ENCODE measurements around the gene CHDH. TPM values are rescaled to one million over a fixed set of nuclear protein-coding genes. Genes with fewer than 3 reads are reported as not detected.

CHDH gene
- total RNA-seq, 4 donors from 2014 or later, result 36.5 to 114 (median 53.7) TPM

GRCh38 chr3:53884623-53885022, 38.4 kb upstream of the CHDH start:
- in situ Hi-C loops (cut with MboI; ENCODE audit: low pct_ligation_motif_present in 1 of 4, low pct_unique_long_range_greater_than_20kb in 1 of 4, low sequenced_read_pairs in 3 of 4), result loop anchor here in 1 of 4 donors (25.0 kb wide), 1 partner anchor 547 kb away; the partner anchor contains the start of gene DCP1A
- intact Hi-C loops (cut with DNase I; ENCODE audit: low total_unique reads), result loop anchor here (10.0 kb wide), 1 partner anchor 630 kb away; the partner anchor contains the start of gene TKT
- no peak for TF ChIP-seq POLR2A (IDR thresholded peaks at IDR 0.05)
- TF ChIP-seq POLR2AphosphoS5 (IDR thresholded peaks at IDR 0.05), result no peak
- TF ChIP-seq EP300 (IDR thresholded peaks at IDR 0.05; ENCODE audit: low read depth), result no peak
- TF ChIP-seq CTCF (IDR thresholded peaks at IDR 0.05), result no peak
- Histone ChIP-seq H3K9me3 (no peaks in the 10 kb centered on the region), H3K4me1 (peaks cover 9 to 23% (median 11%) of the 10 kb centered on the region in 4 donors), H3K27ac (no peak overlapping the region), H3K36me3 (peaks cover 0 to 24% (median 6%) of the 10 kb centered on the region in 4 donors), H3K27me3 (no peaks in the 10 kb centered on the region), H3K4me3 (no peak overlapping the region)
- no peak for DNase-seq
- 92 to 96% methylated on average over 8 to 11 of the region's 11 CpGs for WGBS, 2 donors (ENCODE audit: low coverage in 1 of 2)

- Histone ChIP-seq H3K4me1 (peaks cover 5 to 14% (median 11%) of the 10 kb centered on the region in 4 donors), H3K4me3 (no peak overlapping the region), H3K27ac (no peak overlapping the region), H3K27me3 (no peaks in the 10 kb centered on the region), H3K36me3 (peaks cover 0 to 39% (median 12%) of the 10 kb centered on the region in 4 donors), H3K9me3 (no peaks in the 10 kb centered on the region)
- 88 to 89% methylated on average over 4 of the region's 4 CpGs for WGBS, 2 donors (ENCODE audit: low coverage in 1 of 2)
- DNase-seq, result no peak
- in situ Hi-C loops (cut with MboI; ENCODE audit: low pct_ligation_motif_present in 1 of 4, low pct_unique_long_range_greater_than_20kb in 1 of 4, low sequenced_read_pairs in 3 of 4), result loop anchor here in 1 of 4 donors (25.0 kb wide), 1 partner anchor 546 kb away; the partner anchor contains the start of gene DCP1A
- intact Hi-C loops (cut with DNase I; ENCODE audit: low total_unique reads), result loop anchor here (10.0 kb wide), 1 partner anchor 628 kb away; the partner anchor contains the start of gene TKT
- TF ChIP-seq CTCF (IDR thresholded peaks at IDR 0.05) (no peak), EP300 (IDR thresholded peaks at IDR 0.05; ENCODE audit: low read depth) (no peak), POLR2A (IDR thresholded peaks at IDR 0.05) (no peak), POLR2AphosphoS5 (IDR thresholded peaks at IDR 0.05) (no peak)
Observed at GRCh38 chr3:53883008-53883407, 36.8 kb upstream of the CHDH start.

- in situ Hi-C loops (cut with MboI; ENCODE audit: low pct_ligation_motif_present in 1 of 4, low pct_unique_long_range_greater_than_20kb in 1 of 4, low sequenced_read_pairs in 3 of 4) (loop anchor here in 1 of 4 donors (25.0 kb wide), 1 partner anchor 545 kb away; the partner anchor contains the start of gene DCP1A), intact Hi-C loops (cut with DNase I; ENCODE audit: low total_unique reads) (loop anchor here (10.0 kb wide), 1 partner anchor 627 kb away; the partner anchor contains the start of gene TKT)
- peak within 1 kb of the TSS; percentile 89 to 92 (median 90) for H3K27ac ChIP-seq
- DNase-seq, result peak; percentile 88
- TF ChIP-seq EP300 (IDR thresholded peaks at IDR 0.05; ENCODE audit: low read depth) (no peak), POLR2A (IDR thresholded peaks at IDR 0.05) (peak; percentile 76), POLR2AphosphoS5 (IDR thresholded peaks at IDR 0.05) (peak; percentile 81 to 82 (median 82)), CTCF (IDR thresholded peaks at IDR 0.05) (peak in 4 of 5 experiments; percentile 16 to 58 (median 30))
- no peaks in the 10 kb centered on the region for H3K9me3 ChIP-seq
- H3K27me3 ChIP-seq, result no peaks in the 10 kb centered on the region
- H3K4me3 ChIP-seq, result peak within 1 kb of the TSS; percentile 74 to 93 (median 82)
- H3K4me1 ChIP-seq, result peaks cover 5 to 14% (median 11%) of the 10 kb centered on the region in 4 donors
- 2% methylated on average over 52 of the region's 65 CpGs; no CpG with 5 or more reads in 1 of the 2 donors for WGBS, 2 donors (ENCODE audit: low coverage in 1 of 2)
- peaks cover 0 to 50% (median 17%) of the 10 kb centered on the region in 4 donors for H3K36me3 ChIP-seq
Observed at GRCh38 chr3:53881691-53882593, 35.7 kb upstream of the CHDH start, which contains the start of gene ACTR8. Gene ACTR8, minus strand, starts transcription at chr3:53882152. Its CDS starts 51 bp downstream, at chr3:53882101.
